ENCODE measurements around the gene PDE6G.

The PDE6G gene

GRCh38 chr17:81665205-81666091, 9.1 kb upstream of the PDE6G start:
- peaks cover 28% of the 10 kb centered on the region for H3K79me1 ChIP-seq (replicated peaks; ENCODE audit: low read length, poor library complexity, severe bottlenecking)
- no peak overlapping the region for H3K14ac ChIP-seq (ENCODE audit: low read length in 2 of 2)
- no peaks in the 10 kb centered on the region for H3K9me3 ChIP-seq (ENCODE audit: control insufficient read depth, low read length)
- H3K4me3 ChIP-seq (ENCODE audit: insufficient read depth in 1 of 2, low read depth in 1 of 2, low read length in 2 of 2) = peak overlapping the region; percentile 87 to 94
- no peak overlapping the region for H2AFZ ChIP-seq (ENCODE audit: low read depth, low read length)
- peaks cover 37 to 38% of the 10 kb centered on the region in 2 experiments for H3K36me3 ChIP-seq (ENCODE audit: control insufficient read depth in 1 of 2, insufficient read depth in 2 of 2, low read depth in 1 of 2, low read length in 2 of 2)
- peak overlapping the region in 1 of 2 experiments; percentile 46 for H3K23ac ChIP-seq (ENCODE audit: low read length in 2 of 2)
- peaks cover 20% of the 10 kb centered on the region for H3K4me1 ChIP-seq (ENCODE audit: control insufficient read depth, insufficient read depth, low read depth, low read length)
- H2BK120ac ChIP-seq (ENCODE audit: low read depth, low read length) = peak overlapping the region; percentile 36
- H3K27ac ChIP-seq (ENCODE audit: low read length, poor library complexity, severe bottlenecking) = peak overlapping the region; percentile 78
- peak overlapping the region; percentile 72 for H3K4me2 ChIP-seq (ENCODE audit: low read length, poor library complexity, severe bottlenecking)
- peak overlapping the region; percentile 60 for H2BK15ac ChIP-seq (ENCODE audit: low read depth, poor library complexity, severe bottlenecking)
- H3K27me3 ChIP-seq (ENCODE audit: control insufficient read depth in 1 of 2, insufficient read depth in 1 of 2, low read length in 2 of 2) = no peaks in the 10 kb centered on the region
- peak overlapping the region; percentile 71 to 76 for H3K4ac ChIP-seq (ENCODE audit: low read depth in 1 of 2, low read length in 2 of 2)
- H2BK5ac ChIP-seq (ENCODE audit: low read depth, low read length, poor library complexity, severe bottlenecking) = peak overlapping the region; percentile 84
- peak overlapping the region; percentile 44 for H2AK5ac ChIP-seq (ENCODE audit: low read length, severe bottlenecking)
- 79% methylated on average over 30 of the region's 30 CpGs for WGBS
- peak overlapping the region; percentile 96 for H4K8ac ChIP-seq (ENCODE audit: low read length)
- H3K18ac ChIP-seq (ENCODE audit: low read depth in 1 of 2, low read length in 2 of 2) = peak overlapping the region; percentile 89 to 94
- H2BK12ac ChIP-seq (ENCODE audit: low read length in 2 of 2) = peak overlapping the region in 1 of 2 experiments; percentile 59
- no peak for DNase-seq
- H4K91ac ChIP-seq (ENCODE audit: low read length) = peak overlapping the region; percentile 46
- H3K9ac ChIP-seq (ENCODE audit: low read length) = peak overlapping the region; percentile 92

- no peak overlapping the region for H4K8ac ChIP-seq (ENCODE audit: low read length)
- peaks cover 24 to 26% of the 10 kb centered on the region in 2 experiments for H3K36me3 ChIP-seq (ENCODE audit: control insufficient read depth in 1 of 2, insufficient read depth in 2 of 2, low read depth in 1 of 2, low read length in 2 of 2)
- H3K14ac ChIP-seq (ENCODE audit: low read length in 2 of 2) = no peak overlapping the region
- no peak overlapping the region for H3K23ac ChIP-seq (ENCODE audit: low read length in 2 of 2)
- peaks cover 20% of the 10 kb centered on the region for H3K4me1 ChIP-seq (ENCODE audit: control insufficient read depth, insufficient read depth, low read depth, low read length)
- peaks cover 20% of the 10 kb centered on the region for H3K79me1 ChIP-seq (replicated peaks; ENCODE audit: low read length, poor library complexity, severe bottlenecking)
- no peak overlapping the region for H2BK15ac ChIP-seq (ENCODE audit: low read depth, poor library complexity, severe bottlenecking)
- no peak overlapping the region for H3K4ac ChIP-seq (ENCODE audit: low read depth in 1 of 2, low read length in 2 of 2)
- H3K18ac ChIP-seq (ENCODE audit: low read depth in 1 of 2, low read length in 2 of 2) = no peak overlapping the region
- no peak overlapping the region for H2BK5ac ChIP-seq (ENCODE audit: low read depth, low read length, poor library complexity, severe bottlenecking)
- no peak overlapping the region for H3K9ac ChIP-seq (ENCODE audit: low read length)
- DNase-seq = no peak
- H2AK5ac ChIP-seq (ENCODE audit: low read length, severe bottlenecking) = no peak overlapping the region
- H3K9me3 ChIP-seq (ENCODE audit: control insufficient read depth, low read length) = no peaks in the 10 kb centered on the region
- no peak overlapping the region for H3K4me2 ChIP-seq (ENCODE audit: low read length, poor library complexity, severe bottlenecking)
- no peak overlapping the region for H3K4me3 ChIP-seq (ENCODE audit: insufficient read depth in 1 of 2, low read depth in 1 of 2, low read length in 2 of 2)
- H2AFZ ChIP-seq (ENCODE audit: low read depth, low read length) = no peak overlapping the region
- no peak overlapping the region for H2BK12ac ChIP-seq (ENCODE audit: low read length in 2 of 2)
- H3K27me3 ChIP-seq (ENCODE audit: control insufficient read depth in 1 of 2, insufficient read depth in 1 of 2, low read length in 2 of 2) = no peaks in the 10 kb centered on the region
- no peak overlapping the region for H3K27ac ChIP-seq (ENCODE audit: low read length, poor library complexity, severe bottlenecking)
- WGBS = 87% methylated on average over 7 of the region's 7 CpGs
- no peak overlapping the region for H2BK120ac ChIP-seq (ENCODE audit: low read depth, low read length)
- H4K91ac ChIP-seq (ENCODE audit: low read length) = peak overlapping the region; percentile 52
Measured at GRCh38 chr17:81664051-81664470, 7.7 kb upstream of the PDE6G start.

GRCh38 chr17:81662002-81662401, 5.7 kb upstream of the PDE6G start:
- no peak overlapping the region for H2BK5ac ChIP-seq (ENCODE audit: low read depth, low read length, poor library complexity, severe bottlenecking)
- no peak overlapping the region for H3K27ac ChIP-seq (ENCODE audit: low read length, poor library complexity, severe bottlenecking)
- H3K4me1 ChIP-seq (ENCODE audit: control insufficient read depth, insufficient read depth, low read depth, low read length) = peaks cover 10% of the 10 kb centered on the region
- no peaks in the 10 kb centered on the region for H3K27me3 ChIP-seq (ENCODE audit: control insufficient read depth in 1 of 2, insufficient read depth in 1 of 2, low read length in 2 of 2)
- no peak overlapping the region for H4K91ac ChIP-seq (ENCODE audit: low read length)
- H3K4me3 ChIP-seq (ENCODE audit: insufficient read depth in 1 of 2, low read depth in 1 of 2, low read length in 2 of 2) = no peak overlapping the region
- H3K18ac ChIP-seq (ENCODE audit: low read depth in 1 of 2, low read length in 2 of 2) = no peak overlapping the region
- peaks cover 14% of the 10 kb centered on the region in 2 experiments for H3K36me3 ChIP-seq (ENCODE audit: control insufficient read depth in 1 of 2, insufficient read depth in 2 of 2, low read depth in 1 of 2, low read length in 2 of 2)
- no peak overlapping the region for H2BK12ac ChIP-seq (ENCODE audit: low read length in 2 of 2)
- H3K4ac ChIP-seq (ENCODE audit: low read depth in 1 of 2, low read length in 2 of 2) = no peak overlapping the region
- no peak overlapping the region for H2AK5ac ChIP-seq (ENCODE audit: low read length, severe bottlenecking)
- H3K79me1 ChIP-seq (replicated peaks; ENCODE audit: low read length, poor library complexity, severe bottlenecking) = peaks cover 12% of the 10 kb centered on the region
- no peak overlapping the region for H3K23ac ChIP-seq (ENCODE audit: low read length in 2 of 2)
- no peak overlapping the region for H3K14ac ChIP-seq (ENCODE audit: low read length in 2 of 2)
- no peak for DNase-seq
- H2AFZ ChIP-seq (ENCODE audit: low read depth, low read length) = no peak overlapping the region
- WGBS = 87% methylated on average over 3 of the region's 4 CpGs
- no peak overlapping the region for H3K4me2 ChIP-seq (ENCODE audit: low read length, poor library complexity, severe bottlenecking)
- no peak overlapping the region for H4K8ac ChIP-seq (ENCODE audit: low read length)
- H3K9ac ChIP-seq (ENCODE audit: low read length) = no peak overlapping the region
- H2BK15ac ChIP-seq (ENCODE audit: low read depth, poor library complexity, severe bottlenecking) = no peak overlapping the region
- no peak overlapping the region for H2BK120ac ChIP-seq (ENCODE audit: low read depth, low read length)
- no peaks in the 10 kb centered on the region for H3K9me3 ChIP-seq (ENCODE audit: control insufficient read depth, low read length)

GRCh38 chr17:81660441-81660840, 4.1 kb upstream of the PDE6G start:
- Histone ChIP-seq H2BK120ac (ENCODE audit: low read depth, low read length) (no peak overlapping the region), H3K4me2 (ENCODE audit: low read length, poor library complexity, severe bottlenecking) (no peak overlapping the region), H3K4me1 (ENCODE audit: control insufficient read depth, insufficient read depth, low read depth, low read length) (peaks cover 5% of the 10 kb centered on the region), H2BK5ac (ENCODE audit: low read depth, low read length, poor library complexity, severe bottlenecking) (no peak overlapping the region), H3K14ac (ENCODE audit: low read length in 2 of 2) (no peak overlapping the region), H2AK5ac (ENCODE audit: low read length, severe bottlenecking) (no peak overlapping the region), H3K18ac (ENCODE audit: low read depth in 1 of 2, low read length in 2 of 2) (no peak overlapping the region), H3K9ac (ENCODE audit: low read length) (no peak overlapping the region), H3K79me1 (replicated peaks; ENCODE audit: low read length, poor library complexity, severe bottlenecking) (peaks cover 10% of the 10 kb centered on the region), H2BK15ac (ENCODE audit: low read depth, poor library complexity, severe bottlenecking) (no peak overlapping the region), H4K8ac (ENCODE audit: low read length) (no peak overlapping the region), H4K91ac (ENCODE audit: low read length) (no peak overlapping the region), H2BK12ac (ENCODE audit: low read length in 2 of 2) (no peak overlapping the region), H2AFZ (ENCODE audit: low read depth, low read length) (no peak overlapping the region), H3K27ac (ENCODE audit: low read length, poor library complexity, severe bottlenecking) (no peak overlapping the region), H3K27me3 (ENCODE audit: control insufficient read depth in 1 of 2, insufficient read depth in 1 of 2, low read length in 2 of 2) (no peaks in the 10 kb centered on the region), H3K4me3 (ENCODE audit: insufficient read depth in 1 of 2, low read depth in 1 of 2, low read length in 2 of 2) (no peak overlapping the region), H3K36me3 (ENCODE audit: control insufficient read depth in 1 of 2, insufficient read depth in 2 of 2, low read depth in 1 of 2, low read length in 2 of 2) (peaks cover 12 to 14% of the 10 kb centered on the region in 2 experiments), H3K9me3 (ENCODE audit: control insufficient read depth, low read length) (no peaks in the 10 kb centered on the region), H3K23ac (ENCODE audit: low read length in 2 of 2) (no peak overlapping the region), H3K4ac (ENCODE audit: low read depth in 1 of 2, low read length in 2 of 2) (no peak overlapping the region)
- 94% methylated on average over 8 of the region's 9 CpGs for WGBS
- no peak for DNase-seq
